ENCODE data around the gene COA4. TPM values are rescaled to one million over a fixed set of nuclear protein-coding genes. Genes with fewer than 3 reads are reported as not detected.

COA4 gene
- total RNA-seq, 1 experiment from 2014 or later = 155 TPM

DNA sequence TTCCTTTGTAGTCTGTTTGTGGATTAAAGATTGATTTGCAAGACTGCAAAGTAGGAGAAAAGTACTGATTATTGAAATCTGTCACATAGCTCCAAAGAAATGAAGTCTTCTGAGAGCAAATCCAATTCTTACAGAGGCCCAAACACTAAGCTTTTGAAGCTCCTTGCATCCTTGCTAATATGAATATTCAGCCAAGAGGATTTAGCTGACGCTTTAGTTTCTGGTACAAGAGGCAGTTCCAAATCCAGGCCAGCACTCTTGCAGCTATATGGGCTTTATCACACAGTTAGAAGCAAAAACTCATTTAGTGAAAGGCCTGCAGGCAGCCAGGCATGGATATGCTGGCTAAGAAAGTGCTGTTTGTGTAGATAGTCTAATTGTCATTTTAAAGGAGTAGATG lies 12.9 kb upstream of the COA4 start:
- intact Hi-C loops (cut with micrococcal nuclease; ENCODE audit: unreplicated experiment) (no loop called here), in situ Hi-C loops (cut with HindIII; ENCODE audit: low pct_unique_long_range_greater_than_20kb, low sequenced_read_pairs) (no loop called here)
- CTCF ChIA-PET = no interaction called here
- H3K27ac ChIP-seq (ENCODE audit: low read length) = no peak overlapping the region
- ATAC-seq (no peak), DNase-seq (ENCODE audit: low read depth, low spot score) (no peak)
- POLR2A ChIA-PET = no interaction called here
- no peak overlapping the region for H3K4me3 ChIP-seq (ENCODE audit: low read depth in 2 of 2, low read length in 2 of 2)
- no peaks in the 10 kb centered on the region for H3K4me1 ChIP-seq (ENCODE audit: control insufficient read depth, insufficient read depth, low read length)
- BruUV-seq (replicated peaks) = no TSS peak
- no peak for TF ChIP-seq SIN3A (IDR thresholded peaks at IDR 0.05; ENCODE audit: borderline replicate concordance, insufficient read depth, low read depth, low read length)
- TF ChIP-seq TCF7L2 (IDR thresholded peaks at IDR 0.05; ENCODE audit: low read depth, low read length) = no peak
- TF ChIP-seq, protein P1, sequence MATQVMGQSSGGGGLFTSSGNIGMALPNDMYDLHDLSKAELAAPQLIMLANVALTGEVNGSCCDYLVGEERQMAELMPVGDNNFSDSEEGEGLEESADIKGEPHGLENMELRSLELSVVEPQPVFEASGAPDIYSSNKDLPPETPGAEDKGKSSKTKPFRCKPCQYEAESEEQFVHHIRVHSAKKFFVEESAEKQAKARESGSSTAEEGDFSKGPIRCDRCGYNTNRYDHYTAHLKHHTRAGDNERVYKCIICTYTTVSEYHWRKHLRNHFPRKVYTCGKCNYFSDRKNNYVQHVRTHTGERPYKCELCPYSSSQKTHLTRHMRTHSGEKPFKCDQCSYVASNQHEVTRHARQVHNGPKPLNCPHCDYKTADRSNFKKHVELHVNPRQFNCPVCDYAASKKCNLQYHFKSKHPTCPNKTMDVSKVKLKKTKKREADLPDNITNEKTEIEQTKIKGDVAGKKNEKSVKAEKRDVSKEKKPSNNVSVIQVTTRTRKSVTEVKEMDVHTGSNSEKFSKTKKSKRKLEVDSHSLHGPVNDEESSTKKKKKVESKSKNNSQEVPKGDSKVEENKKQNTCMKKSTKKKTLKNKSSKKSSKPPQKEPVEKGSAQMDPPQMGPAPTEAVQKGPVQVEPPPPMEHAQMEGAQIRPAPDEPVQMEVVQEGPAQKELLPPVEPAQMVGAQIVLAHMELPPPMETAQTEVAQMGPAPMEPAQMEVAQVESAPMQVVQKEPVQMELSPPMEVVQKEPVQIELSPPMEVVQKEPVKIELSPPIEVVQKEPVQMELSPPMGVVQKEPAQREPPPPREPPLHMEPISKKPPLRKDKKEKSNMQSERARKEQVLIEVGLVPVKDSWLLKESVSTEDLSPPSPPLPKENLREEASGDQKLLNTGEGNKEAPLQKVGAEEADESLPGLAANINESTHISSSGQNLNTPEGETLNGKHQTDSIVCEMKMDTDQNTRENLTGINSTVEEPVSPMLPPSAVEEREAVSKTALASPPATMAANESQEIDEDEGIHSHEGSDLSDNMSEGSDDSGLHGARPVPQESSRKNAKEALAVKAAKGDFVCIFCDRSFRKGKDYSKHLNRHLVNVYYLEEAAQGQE (IDR thresholded peaks at IDR 0.05; ENCODE audit: insufficient read depth in 1 of 2, low read depth in 2 of 2, low read length in 1 of 2) = no peak
- TF ChIP-seq, protein P2, sequence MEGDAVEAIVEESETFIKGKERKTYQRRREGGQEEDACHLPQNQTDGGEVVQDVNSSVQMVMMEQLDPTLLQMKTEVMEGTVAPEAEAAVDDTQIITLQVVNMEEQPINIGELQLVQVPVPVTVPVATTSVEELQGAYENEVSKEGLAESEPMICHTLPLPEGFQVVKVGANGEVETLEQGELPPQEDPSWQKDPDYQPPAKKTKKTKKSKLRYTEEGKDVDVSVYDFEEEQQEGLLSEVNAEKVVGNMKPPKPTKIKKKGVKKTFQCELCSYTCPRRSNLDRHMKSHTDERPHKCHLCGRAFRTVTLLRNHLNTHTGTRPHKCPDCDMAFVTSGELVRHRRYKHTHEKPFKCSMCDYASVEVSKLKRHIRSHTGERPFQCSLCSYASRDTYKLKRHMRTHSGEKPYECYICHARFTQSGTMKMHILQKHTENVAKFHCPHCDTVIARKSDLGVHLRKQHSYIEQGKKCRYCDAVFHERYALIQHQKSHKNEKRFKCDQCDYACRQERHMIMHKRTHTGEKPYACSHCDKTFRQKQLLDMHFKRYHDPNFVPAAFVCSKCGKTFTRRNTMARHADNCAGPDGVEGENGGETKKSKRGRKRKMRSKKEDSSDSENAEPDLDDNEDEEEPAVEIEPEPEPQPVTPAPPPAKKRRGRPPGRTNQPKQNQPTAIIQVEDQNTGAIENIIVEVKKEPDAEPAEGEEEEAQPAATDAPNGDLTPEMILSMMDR (IDR thresholded peaks at IDR 0.05) = no peak
- no peak for TF ChIP-seq POLR2AphosphoS5 (IDR thresholded peaks at IDR 0.05; ENCODE audit: low read depth, low read length)
- H3K27me3 ChIP-seq (ENCODE audit: control insufficient read depth, insufficient read depth, low read length) = no peaks in the 10 kb centered on the region
- H3K9me3 ChIP-seq (ENCODE audit: control insufficient read depth, insufficient read depth, low read depth, low read length) = no peaks in the 10 kb centered on the region
- no peaks in the 10 kb centered on the region; the same call in 1 of the 2 replicates for H3K36me3 ChIP-seq (ENCODE audit: control insufficient read depth, insufficient read depth, low read length)

DNA sequence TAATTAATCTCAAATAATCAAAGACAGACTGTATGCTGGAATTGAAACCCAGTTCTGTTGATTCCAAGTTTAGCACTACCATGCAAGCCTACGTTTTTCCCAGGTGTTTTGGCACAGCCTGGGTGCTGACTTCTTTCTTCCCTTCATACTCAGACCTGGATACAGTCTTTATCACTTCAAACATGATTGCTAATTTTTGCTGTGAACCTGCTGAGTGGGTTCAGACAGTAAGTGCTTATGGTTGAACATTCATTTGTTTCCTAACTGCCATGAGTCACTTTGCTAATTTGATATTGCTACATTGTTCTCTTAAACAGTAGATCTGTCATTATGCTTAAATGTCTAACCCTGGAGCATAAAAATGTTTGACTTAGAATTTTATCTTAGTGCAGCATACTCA lies 12.4 kb upstream of the COA4 start:
- ChIA-PET CTCF (no interaction called here), POLR2A (no interaction called here)
- BruUV-seq (replicated peaks) = no TSS peak
- ATAC-seq (no peak), DNase-seq (ENCODE audit: low read depth, low spot score) (no peak)
- no peak overlapping the region for H3K4me3 ChIP-seq (ENCODE audit: low read depth in 2 of 2, low read length in 2 of 2)
- no peaks in the 10 kb centered on the region for H3K27me3 ChIP-seq (ENCODE audit: control insufficient read depth, insufficient read depth, low read length)
- no peaks in the 10 kb centered on the region; the same call in 1 of the 2 replicates for H3K36me3 ChIP-seq (ENCODE audit: control insufficient read depth, insufficient read depth, low read length)
- intact Hi-C loops (cut with micrococcal nuclease; ENCODE audit: unreplicated experiment) = no loop called here
- in situ Hi-C loops (cut with HindIII; ENCODE audit: low pct_unique_long_range_greater_than_20kb, low sequenced_read_pairs) = no loop called here
- TF ChIP-seq SIN3A (IDR thresholded peaks at IDR 0.05; ENCODE audit: borderline replicate concordance, insufficient read depth, low read depth, low read length) (no peak), TCF7L2 (IDR thresholded peaks at IDR 0.05; ENCODE audit: low read depth, low read length) (no peak), POLR2AphosphoS5 (IDR thresholded peaks at IDR 0.05; ENCODE audit: low read depth, low read length) (no peak)
- TF ChIP-seq, protein P1 (IDR thresholded peaks at IDR 0.05; ENCODE audit: insufficient read depth in 1 of 2, low read depth in 2 of 2, low read length in 1 of 2) = no peak
- TF ChIP-seq, protein P2 (IDR thresholded peaks at IDR 0.05) = no peak
- H3K27ac ChIP-seq (ENCODE audit: low read length) = no peak overlapping the region
- no peaks in the 10 kb centered on the region for H3K9me3 ChIP-seq (ENCODE audit: control insufficient read depth, insufficient read depth, low read depth, low read length)
- H3K4me1 ChIP-seq (ENCODE audit: control insufficient read depth, insufficient read depth, low read length) = no peaks in the 10 kb centered on the region
